GM12865 (cell line): ENCODE data around the gene LRFN4.

Experiments
- DNase-seq: peaks from one replicate; pipeline ENCODE4 v3.0.0; 2010; ENCODE audit warnings: low read depth
- H3K4me3 ChIP-seq: 2 replicates; pipeline ENCODE4 v1.5.1; 2011; ENCODE audit warnings: mild to moderate bottlenecking, low read depth, low read length, control low read depth
- TF ChIP-seq, protein P1 (sequence below): IDR thresholded peaks from 2 replicates; pipeline ENCODE4 v1.5.1; 2011; ENCODE audit warnings: low read length, control low read depth, low read depth, inconsistent platforms; ENCODE audit not compliant: insufficient read depth; ENCODE audit errors: missing control alignments

LRFN4 gene

DNA sequence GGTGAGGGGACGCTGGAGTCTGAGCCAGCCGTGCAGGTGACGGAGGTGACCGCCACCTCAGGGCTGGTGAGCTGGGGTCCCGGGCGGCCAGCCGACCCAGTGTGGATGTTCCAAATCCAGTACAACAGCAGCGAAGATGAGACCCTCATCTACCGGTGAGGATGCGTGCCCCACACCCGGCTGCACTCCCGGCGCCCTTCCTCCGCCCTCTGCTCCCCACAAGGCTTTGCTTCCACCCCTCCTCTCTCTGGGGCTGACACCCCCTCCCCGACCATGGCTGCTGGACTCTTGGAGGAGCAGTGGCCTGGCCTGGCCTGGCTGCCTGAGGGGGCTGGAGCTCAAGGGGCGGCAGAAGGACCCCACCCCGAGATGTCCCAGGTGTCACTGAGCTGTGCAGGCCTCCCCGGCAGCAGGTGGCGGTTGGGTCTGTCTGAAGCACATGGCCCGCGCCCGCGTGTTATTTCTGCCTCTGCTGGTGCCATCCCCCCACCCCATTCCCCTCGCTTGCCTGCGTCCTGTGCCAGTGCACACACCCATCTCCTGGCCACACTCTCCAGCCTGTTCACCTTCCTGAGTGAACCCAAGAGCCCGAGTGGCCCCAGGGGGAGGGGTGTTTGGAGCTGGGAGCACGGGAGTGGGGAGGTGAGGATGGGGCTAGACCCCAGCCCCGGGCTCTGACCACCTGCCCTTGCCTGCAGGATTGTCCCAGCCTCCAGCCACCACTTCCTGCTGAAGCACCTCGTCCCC, 2.2 kb downstream of the LRFN4 start:
- no peak for DNase-seq
- no peak overlapping the region for H3K4me3 ChIP-seq
- TF ChIP-seq, protein P1, sequence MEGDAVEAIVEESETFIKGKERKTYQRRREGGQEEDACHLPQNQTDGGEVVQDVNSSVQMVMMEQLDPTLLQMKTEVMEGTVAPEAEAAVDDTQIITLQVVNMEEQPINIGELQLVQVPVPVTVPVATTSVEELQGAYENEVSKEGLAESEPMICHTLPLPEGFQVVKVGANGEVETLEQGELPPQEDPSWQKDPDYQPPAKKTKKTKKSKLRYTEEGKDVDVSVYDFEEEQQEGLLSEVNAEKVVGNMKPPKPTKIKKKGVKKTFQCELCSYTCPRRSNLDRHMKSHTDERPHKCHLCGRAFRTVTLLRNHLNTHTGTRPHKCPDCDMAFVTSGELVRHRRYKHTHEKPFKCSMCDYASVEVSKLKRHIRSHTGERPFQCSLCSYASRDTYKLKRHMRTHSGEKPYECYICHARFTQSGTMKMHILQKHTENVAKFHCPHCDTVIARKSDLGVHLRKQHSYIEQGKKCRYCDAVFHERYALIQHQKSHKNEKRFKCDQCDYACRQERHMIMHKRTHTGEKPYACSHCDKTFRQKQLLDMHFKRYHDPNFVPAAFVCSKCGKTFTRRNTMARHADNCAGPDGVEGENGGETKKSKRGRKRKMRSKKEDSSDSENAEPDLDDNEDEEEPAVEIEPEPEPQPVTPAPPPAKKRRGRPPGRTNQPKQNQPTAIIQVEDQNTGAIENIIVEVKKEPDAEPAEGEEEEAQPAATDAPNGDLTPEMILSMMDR = no peak

DNA sequence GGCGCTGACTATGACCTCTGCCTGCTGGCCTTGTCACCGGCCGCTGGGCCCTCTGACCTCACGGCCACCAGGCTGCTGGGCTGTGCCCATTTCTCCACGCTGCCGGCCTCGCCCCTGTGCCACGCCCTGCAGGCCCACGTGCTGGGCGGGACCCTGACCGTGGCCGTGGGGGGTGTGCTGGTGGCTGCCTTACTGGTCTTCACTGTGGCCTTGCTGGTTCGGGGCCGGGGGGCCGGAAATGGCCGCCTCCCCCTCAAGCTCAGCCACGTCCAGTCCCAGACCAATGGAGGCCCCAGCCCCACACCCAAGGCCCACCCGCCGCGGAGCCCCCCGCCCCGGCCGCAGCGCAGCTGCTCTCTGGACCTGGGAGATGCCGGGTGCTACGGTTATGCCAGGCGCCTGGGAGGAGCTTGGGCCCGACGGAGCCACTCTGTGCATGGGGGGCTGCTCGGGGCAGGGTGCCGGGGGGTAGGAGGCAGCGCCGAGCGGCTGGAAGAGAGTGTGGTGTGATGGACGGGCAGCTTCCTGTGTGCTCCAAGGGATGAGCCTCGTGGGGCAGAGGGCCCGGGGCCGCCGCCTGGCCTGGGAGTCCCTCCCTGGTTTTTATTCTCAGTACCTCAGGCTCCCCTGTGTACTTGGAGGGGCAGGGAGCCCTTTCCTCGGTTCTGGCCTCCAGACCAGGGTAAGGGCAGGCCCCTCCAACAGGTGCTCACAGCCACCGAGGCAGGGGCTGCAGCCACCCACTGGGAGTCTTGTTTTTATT, 3.0 kb downstream of the LRFN4 start:
- DNase-seq = no peak
- no peak overlapping the region for H3K4me3 ChIP-seq
- TF ChIP-seq, protein P1 = no peak

DNA sequence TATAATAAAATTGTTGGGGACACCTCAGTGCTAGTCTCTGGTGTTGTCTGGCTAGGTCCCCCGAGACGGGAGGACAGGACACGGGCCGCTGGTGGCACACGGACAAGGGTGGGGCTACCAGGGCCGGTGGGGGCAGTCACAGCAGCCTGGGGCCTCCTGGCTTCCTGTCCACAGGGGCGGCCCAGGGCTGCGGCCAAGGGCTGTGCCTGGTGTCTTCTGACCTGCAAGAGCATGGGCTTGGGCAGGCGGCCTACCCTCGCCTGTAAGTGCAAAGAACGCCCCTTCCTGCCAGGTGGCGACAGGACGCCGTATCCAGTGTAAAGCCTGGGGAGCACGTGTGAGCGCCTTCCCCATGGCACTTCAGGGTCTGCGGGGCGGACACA, 3.6 kb downstream of the LRFN4 start:
- no peak overlapping the region for H3K4me3 ChIP-seq
- no peak for DNase-seq
- TF ChIP-seq, protein P1 = no peak

DNA sequence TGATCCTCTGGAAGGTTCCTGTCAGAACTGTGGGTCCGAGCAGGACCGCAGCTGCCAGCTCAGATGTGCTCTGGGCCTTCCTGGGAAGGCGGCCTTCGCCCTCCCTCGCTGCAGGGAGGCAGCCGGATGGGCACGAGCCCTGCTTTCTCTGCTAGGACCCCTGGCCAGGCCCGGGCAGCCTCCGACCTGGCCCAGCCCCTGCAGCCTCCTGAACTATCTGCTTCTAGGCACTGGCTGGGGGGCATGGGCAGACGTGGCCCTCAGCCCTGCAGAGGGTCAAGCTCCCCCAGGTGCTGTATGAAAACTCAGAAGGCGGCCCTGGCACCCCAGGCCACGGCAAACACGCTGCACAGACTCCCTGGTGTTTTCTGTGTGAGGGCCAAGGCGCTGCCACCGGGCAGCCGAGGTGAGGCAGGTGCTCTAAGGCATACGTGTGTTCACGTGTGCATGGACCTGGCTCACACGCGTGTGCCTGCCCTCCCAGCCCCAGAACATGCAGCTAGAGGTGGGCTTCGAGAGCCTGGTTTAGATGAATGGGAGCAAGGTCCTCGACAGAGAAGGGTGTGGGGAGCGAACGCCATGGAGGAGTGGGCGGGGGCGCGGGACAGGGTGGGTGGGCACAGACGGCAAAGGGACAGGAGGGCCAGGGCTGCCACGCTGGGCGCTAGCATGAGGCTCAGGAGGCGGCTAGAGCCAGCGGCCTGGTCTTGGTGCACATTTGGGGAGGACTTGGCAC, 4.3 kb downstream of the LRFN4 start:
- no peak overlapping the region for H3K4me3 ChIP-seq
- no peak for DNase-seq
- TF ChIP-seq, protein P1 = no peak

DNA sequence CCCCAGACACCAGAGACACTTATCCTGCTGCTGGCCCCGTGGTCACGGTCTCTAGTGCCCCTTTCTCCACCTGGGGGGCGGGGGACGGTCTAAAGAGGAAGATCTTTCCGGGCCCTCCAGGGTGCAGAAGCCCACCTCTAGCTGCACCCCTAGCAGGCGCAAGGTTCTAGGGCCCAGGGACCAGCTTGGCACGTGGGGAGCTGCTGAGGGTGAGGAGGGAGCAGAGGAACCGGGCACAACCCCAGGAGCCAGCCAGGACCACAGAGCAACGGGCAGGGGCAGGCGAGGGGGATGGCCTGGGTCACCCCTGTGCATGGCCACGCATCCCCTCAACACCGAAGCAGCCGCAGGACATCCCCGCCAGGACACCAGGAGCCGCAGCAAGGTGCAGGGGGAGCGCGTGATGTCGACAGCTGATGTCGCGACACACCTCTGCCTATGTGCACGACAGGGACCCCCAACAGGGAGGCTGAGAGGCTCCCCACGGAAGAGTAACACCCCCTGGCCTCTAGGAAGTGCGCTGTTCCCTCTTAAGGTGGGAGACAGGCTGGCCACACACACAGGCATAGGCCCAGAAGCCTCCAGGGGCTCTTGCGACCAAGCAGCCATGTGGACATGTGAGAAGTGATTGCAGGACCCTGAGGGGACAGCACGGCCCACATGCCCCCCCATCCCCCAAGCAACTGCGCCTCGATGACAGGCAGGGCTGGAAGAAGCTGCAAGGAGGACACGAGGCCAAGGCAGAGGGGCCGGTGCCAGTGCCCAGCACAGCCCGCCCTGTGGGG, 5.1 kb downstream of the LRFN4 start:
- TF ChIP-seq, protein P1 = no peak
- no peak for DNase-seq

DNA sequence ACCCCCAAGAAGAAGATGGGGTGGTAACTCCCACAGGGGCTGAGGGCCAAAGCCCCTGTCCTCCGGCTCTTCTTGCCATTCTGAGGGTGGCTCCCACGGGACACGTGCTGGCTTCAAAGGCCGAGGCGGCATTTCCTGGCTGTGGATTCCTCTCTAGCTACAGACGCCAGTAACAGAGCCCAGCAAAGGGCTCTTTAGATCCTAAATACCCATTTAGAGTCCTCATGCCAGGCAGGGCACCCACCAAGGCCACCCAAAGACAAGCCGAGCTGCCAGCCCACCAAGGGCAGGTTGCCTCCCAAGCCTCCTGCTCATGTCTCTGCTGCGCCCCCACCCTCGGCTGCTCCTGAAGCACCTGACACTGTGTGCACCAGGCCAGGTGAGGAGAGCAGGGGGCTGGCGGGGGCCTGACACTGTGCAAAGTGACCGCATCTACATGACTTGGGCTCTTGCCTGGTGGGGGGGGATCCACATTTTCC, 5.7 kb downstream of the LRFN4 start:
- no peak for DNase-seq
- no peak overlapping the region for H3K4me3 ChIP-seq
- TF ChIP-seq, protein P1 = no peak

More for the DNA sequence above, 5.1 kb downstream of the LRFN4 start:
- H3K4me3 ChIP-seq = no peak overlapping the region
